Mucosa of descending colon (tissue), 3 donors: Measurements from ENCODE around the gene ZPBP. TPM values are rescaled to one million over a fixed set of nuclear protein-coding genes. Genes with fewer than 3 reads are reported as not detected.

Experiments used
- ATAC-seq: fragments of 200-7000 bp; cut with Tn5 transposase; one replicate; pipeline ENCODE4 v1.9.1; 2020; ENCODE audit warnings: mild to moderate bottlenecking, moderate library complexity
- DNase-seq, 3 donors: peaks; one replicate each; pipeline ENCODE4 v3.0.0-alpha.2; 2020
- H3K36me3 ChIP-seq: fragments of 200-600 bp; one replicate; pipeline ENCODE4 v1.8.0; 2021; ENCODE audit warnings: low read depth, mild to moderate bottlenecking
- H3K4me1 ChIP-seq: fragments of 200-600 bp; one replicate; pipeline ENCODE4 v1.8.0; 2021; ENCODE audit warnings: low read depth, mild to moderate bottlenecking
- H3K4me3 ChIP-seq: fragments of 200-600 bp; one replicate; pipeline ENCODE4 v1.8.0; 2021; ENCODE audit warnings: mild to moderate bottlenecking
- H3K9me3 ChIP-seq: fragments of 200-600 bp; one replicate; pipeline ENCODE4 v1.8.0; 2021; ENCODE audit warnings: mild to moderate bottlenecking
- intact Hi-C, 2 donors: fragments of 100-400 bp; cut with DNase I in 1 of 2; cut with micrococcal nuclease in 1 of 2; formaldehyde crosslinking; loops; one replicate each; pipeline versions ENCODE4 v1.11.0 to v1.11.1; 2022; cut with DNase I, micrococcal nuclease
- total RNA-seq, 3 donors: library from RNA; stranded (reverse); fragmentation: NEBNext Ultra II Directional in 2 of 3; extraction: Animal tissue kit (Norgen Biotek cat#: 25700) in 2 of 3; gene quantifications; one replicate each; pipeline versions ENCODE4 v1.2.1 to v1.2.4, GENCODE V29; 2021 to 2023
- TF ChIP-seq, protein P1 (sequence below): fragments of 200-600 bp; IDR thresholded peaks from one replicate; pipeline ENCODE4 v1.8.0; 2022; ENCODE audit warnings: antibody characterized with exemption, mild to moderate bottlenecking
- donor health status: DM: no; HTN: no; CAD: no; lungs with moderate emphysema.
- donor health status: DM: no; HTN: no; CAD: no.
- donor health status: DM: no; HTN: yes; CAD: no.

ZPBP gene
- total RNA-seq, 3 donors from 2014 or later = not detected

DNA sequence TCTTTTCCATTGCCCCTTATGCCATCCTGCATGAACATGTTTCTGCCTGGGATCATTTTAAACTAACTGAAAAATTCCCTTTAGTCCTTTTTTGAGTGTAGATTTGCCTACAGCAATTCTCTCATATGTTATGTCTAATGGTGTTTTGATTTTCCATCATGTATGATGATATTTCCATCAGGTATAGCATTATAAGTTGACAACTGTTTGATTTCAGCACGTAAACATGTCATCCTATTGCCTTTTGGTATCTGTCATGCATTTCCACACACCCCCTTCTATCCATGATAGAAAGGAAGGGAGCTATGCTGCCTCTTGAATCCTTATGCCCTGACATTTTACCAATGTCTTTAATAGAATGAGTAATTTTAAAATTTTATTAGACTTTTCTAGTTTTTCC lies 116.8 kb downstream of the ZPBP start:
- ATAC-seq (no peak), DNase-seq (no peak)
- H3K4me3 ChIP-seq = no peak overlapping the region
- TF ChIP-seq, protein P1, sequence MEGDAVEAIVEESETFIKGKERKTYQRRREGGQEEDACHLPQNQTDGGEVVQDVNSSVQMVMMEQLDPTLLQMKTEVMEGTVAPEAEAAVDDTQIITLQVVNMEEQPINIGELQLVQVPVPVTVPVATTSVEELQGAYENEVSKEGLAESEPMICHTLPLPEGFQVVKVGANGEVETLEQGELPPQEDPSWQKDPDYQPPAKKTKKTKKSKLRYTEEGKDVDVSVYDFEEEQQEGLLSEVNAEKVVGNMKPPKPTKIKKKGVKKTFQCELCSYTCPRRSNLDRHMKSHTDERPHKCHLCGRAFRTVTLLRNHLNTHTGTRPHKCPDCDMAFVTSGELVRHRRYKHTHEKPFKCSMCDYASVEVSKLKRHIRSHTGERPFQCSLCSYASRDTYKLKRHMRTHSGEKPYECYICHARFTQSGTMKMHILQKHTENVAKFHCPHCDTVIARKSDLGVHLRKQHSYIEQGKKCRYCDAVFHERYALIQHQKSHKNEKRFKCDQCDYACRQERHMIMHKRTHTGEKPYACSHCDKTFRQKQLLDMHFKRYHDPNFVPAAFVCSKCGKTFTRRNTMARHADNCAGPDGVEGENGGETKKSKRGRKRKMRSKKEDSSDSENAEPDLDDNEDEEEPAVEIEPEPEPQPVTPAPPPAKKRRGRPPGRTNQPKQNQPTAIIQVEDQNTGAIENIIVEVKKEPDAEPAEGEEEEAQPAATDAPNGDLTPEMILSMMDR = no peak
- no peaks in the 10 kb centered on the region for H3K36me3 ChIP-seq
- no peaks in the 10 kb centered on the region for H3K9me3 ChIP-seq
- H3K4me1 ChIP-seq = no peaks in the 10 kb centered on the region
- intact Hi-C loops = no loop called here

GRCh38 chr7:49974035-49974434 lies 119.0 kb downstream of the ZPBP start:
- H3K4me3 ChIP-seq = no peak overlapping the region
- TF ChIP-seq, protein P1 = no peak
- H3K36me3 ChIP-seq = no peaks in the 10 kb centered on the region
- no peaks in the 10 kb centered on the region for H3K4me1 ChIP-seq
- intact Hi-C loops = no loop called here
- ATAC-seq (no peak), DNase-seq (no peak)
- no peaks in the 10 kb centered on the region for H3K9me3 ChIP-seq

DNA sequence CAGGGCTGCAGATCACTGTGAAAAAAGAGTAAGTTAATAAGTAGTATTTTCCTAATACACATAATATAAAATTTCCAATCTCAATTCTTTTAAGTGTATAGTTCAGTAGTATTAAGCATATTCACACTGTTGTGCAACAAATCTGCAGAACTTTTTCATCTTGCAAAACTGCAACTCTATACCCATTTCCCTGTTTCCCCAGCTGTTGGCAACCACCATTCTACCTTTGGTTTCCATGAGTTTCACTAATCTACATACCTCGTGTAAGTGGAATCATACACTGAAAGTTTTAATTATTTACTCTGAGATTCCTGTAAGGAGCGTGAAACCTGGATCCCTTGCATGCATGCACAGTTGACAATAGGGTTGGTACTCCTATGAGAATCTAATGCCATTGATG lies 155.4 kb downstream of the ZPBP start:
- peaks cover 12% of the 10 kb centered on the region for H3K9me3 ChIP-seq
- TF ChIP-seq, protein P1 = no peak
- DNase-seq (no peak), ATAC-seq (no peak)
- H3K4me3 ChIP-seq = no peak overlapping the region
- no peaks in the 10 kb centered on the region for H3K4me1 ChIP-seq
- H3K36me3 ChIP-seq = no peaks in the 10 kb centered on the region
- intact Hi-C loops = no loop called here

DNA sequence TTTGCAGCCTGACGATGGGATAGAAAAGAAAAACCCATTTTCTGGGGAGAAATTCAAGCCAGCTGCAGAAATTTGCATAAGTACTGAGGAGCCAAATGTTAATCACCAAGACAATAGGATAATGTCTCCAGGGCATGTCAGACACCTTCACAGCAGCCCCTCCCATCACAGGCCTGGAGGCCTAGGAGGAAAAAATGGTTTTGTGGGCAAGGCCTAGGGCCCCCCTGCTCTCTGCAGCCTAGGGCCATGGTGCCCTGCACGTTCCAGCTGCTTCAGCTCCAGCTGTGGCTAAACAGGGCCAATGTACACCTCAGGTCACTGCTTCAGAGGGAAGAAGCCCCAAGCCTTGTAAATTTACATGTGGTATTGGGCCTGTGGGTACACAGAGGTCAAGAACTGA lies 161.4 kb downstream of the ZPBP start:
- TF ChIP-seq, protein P1 = no peak
- Histone ChIP-seq H3K9me3 (peaks cover 24% of the 10 kb centered on the region), H3K4me1 (no peaks in the 10 kb centered on the region), H3K4me3 (no peak overlapping the region), H3K36me3 (no peaks in the 10 kb centered on the region)
- ATAC-seq = no peak
- no peak for DNase-seq
- intact Hi-C loops = no loop called here

GRCh38 chr7:49928787-49929186 lies 164.3 kb downstream of the ZPBP start:
- ATAC-seq (no peak), DNase-seq (no peak)
- TF ChIP-seq, protein P1 = no peak
- Histone ChIP-seq H3K4me1 (no peaks in the 10 kb centered on the region), H3K4me3 (no peak overlapping the region), H3K9me3 (peaks cover 24% of the 10 kb centered on the region), H3K36me3 (no peaks in the 10 kb centered on the region)
- intact Hi-C loops = no loop called here

- Histone ChIP-seq H3K36me3 (no peaks in the 10 kb centered on the region), H3K9me3 (peaks cover 22% of the 10 kb centered on the region), H3K4me1 (no peaks in the 10 kb centered on the region), H3K4me3 (no peak overlapping the region)
- DNase-seq = no peak
- no peak for ATAC-seq
- TF ChIP-seq, protein P1 = no peak
- intact Hi-C loops = no loop called here
Measured at GRCh38 chr7:49927631-49928030, 165.4 kb downstream of the ZPBP start.
